Subcutaneous abdominal adipose tissue (tissue), 5 donors: ENCODE measurements around the gene ZSCAN10.
"Not testable (repeated sequence)": the region's sequence is repeated elsewhere in the genome, so short reads cannot be mapped to it uniquely, and the experiment has no call there.

Source experiments
- H3K27ac ChIP-seq: one replicate; pipeline ENCODE4 v1.7.0; 2013; ENCODE audit warnings: low read depth, mild to moderate bottlenecking, inconsistent platforms, low read length, moderate library complexity
- H3K27me3 ChIP-seq, 5 donors: one replicate each; pipeline ENCODE4 v1.7.0; 2013; ENCODE audit warnings: low read length in 5 of 5, inconsistent platforms in 1 of 5; ENCODE audit not compliant: control insufficient read depth in 5 of 5, insufficient read depth in 4 of 5
- H3K36me3 ChIP-seq, 5 donors: one replicate each; pipeline ENCODE4 v1.7.0; 2013; ENCODE audit warnings: low read length in 5 of 5; ENCODE audit not compliant: control insufficient read depth in 5 of 5, insufficient read depth in 5 of 5
- H3K4me1 ChIP-seq, 5 donors: one replicate each; pipeline ENCODE4 v1.7.0; 2013; ENCODE audit warnings: low read length in 5 of 5, mild to moderate bottlenecking in 3 of 5, moderate library complexity in 1 of 5; ENCODE audit not compliant: control insufficient read depth in 5 of 5, insufficient read depth in 5 of 5
- H3K4me3 ChIP-seq, 5 donors: one replicate each; pipeline ENCODE4 v1.7.0; 2013; ENCODE audit warnings: low read length in 5 of 5, low read depth in 1 of 5
- H3K9ac ChIP-seq, 5 donors: one replicate each; pipeline ENCODE4 v1.7.0; 2013; ENCODE audit warnings: low read length in 5 of 5, mild to moderate bottlenecking in 4 of 5, moderate library complexity in 3 of 5
- H3K9me3 ChIP-seq, 5 donors: one replicate each; pipeline ENCODE4 v1.7.0; 2013; ENCODE audit warnings: low read length in 5 of 5; ENCODE audit not compliant: control insufficient read depth in 5 of 5
- donor health status: healthy.
- donor health status: healthy.
- donor health status: healthy.
- donor health status: healthy.
- donor health status: healthy.

ZSCAN10 gene

DNA sequence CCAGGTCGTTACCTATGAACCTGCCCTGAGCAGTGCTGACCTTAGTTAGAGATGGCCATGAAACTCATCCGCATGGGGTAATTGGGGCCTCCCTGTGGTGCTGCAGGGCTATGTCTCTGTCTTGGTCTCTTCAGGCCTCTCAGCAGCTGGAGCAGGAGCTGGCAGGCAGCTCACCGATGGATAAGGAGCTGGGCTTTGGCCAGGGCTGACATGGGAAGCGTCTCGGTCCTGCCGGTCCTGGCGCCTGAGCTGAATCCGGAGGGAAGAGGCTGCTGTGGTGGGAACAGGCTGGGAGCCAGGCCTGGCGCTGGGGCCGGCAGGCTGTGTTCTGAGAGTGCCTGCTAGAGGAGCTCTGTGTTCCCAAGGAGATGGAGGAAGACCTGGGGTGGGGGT, 23.6 kb downstream of the ZSCAN10 start:
- H3K9ac ChIP-seq, result no peak overlapping the region
- peaks cover 0 to 19% (median 0%) of the 10 kb centered on the region in 5 donors for H3K4me1 ChIP-seq
- peaks cover 0 to 12% (median 0%) of the 10 kb centered on the region in 5 donors for H3K36me3 ChIP-seq
- no peak overlapping the region for H3K4me3 ChIP-seq
- no peaks in the 10 kb centered on the region for H3K9me3 ChIP-seq
- H3K27me3 ChIP-seq, result peaks cover 0 to 7% (median 6%) of the 10 kb centered on the region in 5 donors
- H3K27ac ChIP-seq, result no peak overlapping the region

DNA sequence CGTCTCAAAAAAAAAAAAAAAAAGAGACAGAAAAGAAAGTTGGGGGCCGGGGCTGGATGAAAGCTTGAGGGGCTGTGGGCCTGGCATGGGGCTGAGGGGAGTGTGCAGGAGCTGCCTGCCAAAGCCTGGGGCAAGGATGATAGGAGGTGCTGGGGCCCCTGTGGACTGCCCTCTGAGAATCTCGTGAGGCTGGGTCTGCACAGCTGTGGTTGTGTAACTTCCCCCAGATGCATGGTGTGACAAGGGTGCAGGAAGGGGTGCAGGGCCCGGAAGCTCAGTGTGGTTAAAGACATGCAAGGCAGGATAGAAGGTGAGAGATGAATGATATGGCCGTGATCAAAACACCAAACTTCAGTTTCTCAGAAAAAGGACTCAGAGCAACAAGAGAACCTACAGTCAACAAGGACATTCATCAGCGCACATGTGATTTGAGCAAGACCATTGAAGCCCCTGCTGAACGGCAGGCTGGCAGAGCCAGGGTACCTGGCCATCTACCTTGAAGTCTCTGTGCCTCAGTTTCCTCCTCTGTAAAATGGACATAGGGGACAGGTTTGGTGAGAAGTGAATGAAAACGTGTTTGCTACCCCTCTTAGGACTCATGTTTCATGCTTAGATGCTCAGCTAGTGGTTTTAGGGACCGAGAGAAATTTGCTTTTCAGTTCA, 24.1 kb downstream of the ZSCAN10 start:
- H3K9ac ChIP-seq, result no peak overlapping the region
- H3K4me1 ChIP-seq, result peaks cover 0 to 19% (median 0%) of the 10 kb centered on the region in 5 donors
- H3K27ac ChIP-seq, result no peak overlapping the region
- no peak overlapping the region for H3K4me3 ChIP-seq
- H3K36me3 ChIP-seq, result peaks cover 0 to 12% (median 0%) of the 10 kb centered on the region in 5 donors
- H3K27me3 ChIP-seq, result peaks cover 0 to 7% (median 6%) of the 10 kb centered on the region in 5 donors
- H3K9me3 ChIP-seq, result no peaks in the 10 kb centered on the region

DNA sequence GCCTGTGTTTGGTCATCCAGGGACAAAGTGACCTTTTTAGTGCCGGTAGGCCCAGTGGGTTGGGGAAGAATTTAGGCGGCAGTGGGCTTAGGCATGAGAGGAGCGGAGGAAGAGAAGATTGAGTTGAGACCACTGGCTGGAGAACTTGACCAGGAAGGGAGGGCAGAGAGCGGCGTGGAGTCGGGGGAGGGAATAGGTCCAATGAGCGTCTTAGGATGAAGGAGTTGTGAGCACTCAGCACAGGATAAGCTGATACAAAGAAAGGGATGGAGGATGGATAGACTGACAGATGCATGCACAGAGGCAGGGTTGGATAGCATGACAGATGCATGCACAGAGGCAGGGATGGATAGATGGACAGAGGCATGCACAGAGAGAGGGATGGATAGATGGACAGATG, 25.6 kb downstream of the ZSCAN10 start:
- Histone ChIP-seq H3K9me3 (no peaks in the 10 kb centered on the region), H3K4me1 (peaks cover 0 to 19% (median 0%) of the 10 kb centered on the region in 5 donors), H3K4me3 (no peak overlapping the region), H3K27me3 (peaks cover 0 to 7% (median 6%) of the 10 kb centered on the region in 5 donors), H3K36me3 (peaks cover 0 to 18% (median 2%) of the 10 kb centered on the region in 5 donors), H3K9ac (no peak overlapping the region), H3K27ac (no peak overlapping the region)

DNA sequence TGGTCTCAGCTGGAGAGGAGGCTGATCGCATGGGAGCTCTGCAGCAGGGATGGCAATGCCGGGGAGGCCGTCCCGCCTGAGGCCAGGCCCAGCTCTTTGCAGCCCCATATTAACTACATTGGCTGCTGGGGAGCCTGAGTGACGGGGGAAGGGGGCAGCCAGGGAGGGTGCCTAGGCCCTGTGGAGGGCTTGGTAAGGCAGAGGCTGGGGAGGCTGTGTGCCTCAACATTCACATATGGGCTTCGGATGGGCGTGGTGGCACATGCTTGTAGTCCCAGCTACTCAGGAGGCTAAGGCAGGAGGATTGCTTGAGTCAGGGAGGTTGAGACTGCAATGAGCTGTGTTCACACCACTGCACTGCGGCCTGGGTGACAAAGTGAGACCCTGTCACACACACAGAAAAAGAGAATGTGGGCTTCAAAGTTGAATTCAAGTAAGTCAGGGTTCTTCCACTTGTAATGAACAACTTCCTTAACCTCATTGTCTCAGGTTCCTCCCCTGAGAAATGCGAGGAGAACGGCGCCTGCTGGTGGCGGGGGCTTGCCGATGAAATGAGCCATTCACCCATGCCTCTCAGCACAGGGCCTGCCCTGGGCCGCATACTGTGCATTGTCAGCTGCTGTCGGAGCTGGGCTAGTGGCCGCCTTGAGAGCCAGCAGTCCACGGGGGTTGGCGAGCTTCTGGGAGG, 26.4 kb downstream of the ZSCAN10 start:
- H3K9me3 ChIP-seq, H3K9ac ChIP-seq, H3K4me3 ChIP-seq, H3K27ac ChIP-seq, H3K27me3 ChIP-seq: not testable (repeated sequence)
- Histone ChIP-seq H3K36me3 (peaks cover 0 to 24% (median 5%) of the 10 kb centered on the region in 5 donors), H3K4me1 (peaks cover 0 to 26% (median 0%) of the 10 kb centered on the region in 5 donors)

DNA sequence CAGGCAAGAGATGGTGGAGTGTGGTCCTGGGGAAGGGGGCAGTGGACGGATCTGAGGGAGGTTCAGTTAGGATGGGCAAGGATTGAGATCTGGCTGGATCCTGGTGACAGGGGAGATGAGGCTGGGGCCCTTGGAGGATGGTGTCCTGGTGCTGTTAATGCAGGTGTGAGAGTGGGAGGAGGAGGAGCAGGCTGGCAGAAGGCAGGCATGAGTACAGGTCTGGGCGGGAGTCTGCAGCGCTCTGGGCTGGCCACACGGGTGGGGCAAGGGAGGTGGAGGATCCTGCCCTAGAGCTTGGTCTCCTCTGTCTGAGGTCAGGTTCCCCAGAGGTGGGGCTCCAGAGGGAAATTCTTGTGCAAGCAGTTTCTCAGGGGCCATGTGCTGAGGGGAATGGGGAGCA, 26.9 kb downstream of the ZSCAN10 start:
- H3K9ac ChIP-seq, H3K27me3 ChIP-seq, H3K4me3 ChIP-seq, H3K27ac ChIP-seq, H3K9me3 ChIP-seq: not testable (repeated sequence)
- H3K36me3 ChIP-seq, result peaks cover 0 to 24% (median 5%) of the 10 kb centered on the region in 5 donors
- peaks cover 0 to 32% (median 0%) of the 10 kb centered on the region in 5 donors for H3K4me1 ChIP-seq

DNA sequence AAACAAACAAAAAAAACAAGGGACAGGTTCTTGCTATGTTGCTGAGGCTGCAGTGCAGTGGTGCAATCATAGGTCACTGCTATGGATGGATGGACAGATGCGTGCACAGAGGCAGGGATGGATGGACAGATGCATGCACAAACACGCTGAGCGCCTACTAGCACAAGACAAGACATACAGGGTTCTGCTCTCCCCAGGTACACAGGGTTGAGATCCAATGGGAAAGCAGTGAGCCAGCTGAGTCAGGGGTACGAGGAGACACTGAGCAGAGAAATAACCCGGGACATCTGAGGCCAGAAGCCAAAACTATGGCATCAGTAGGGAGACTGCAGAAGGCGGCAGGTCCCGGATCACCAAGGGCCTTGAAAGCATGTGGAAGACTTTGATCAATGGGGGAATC, 27.4 kb downstream of the ZSCAN10 start:
- H3K4me3 ChIP-seq, result no peak overlapping the region
- no peaks in the 10 kb centered on the region for H3K9me3 ChIP-seq
- H3K9ac ChIP-seq, result no peak overlapping the region
- H3K4me1 ChIP-seq, result peaks cover 0 to 36% (median 0%) of the 10 kb centered on the region in 5 donors
- H3K27ac ChIP-seq, result no peak overlapping the region
- H3K36me3 ChIP-seq, result peaks cover 0 to 21% (median 5%) of the 10 kb centered on the region in 5 donors
- H3K27me3 ChIP-seq, result peaks cover 0 to 7% (median 6%) of the 10 kb centered on the region in 5 donors

DNA sequence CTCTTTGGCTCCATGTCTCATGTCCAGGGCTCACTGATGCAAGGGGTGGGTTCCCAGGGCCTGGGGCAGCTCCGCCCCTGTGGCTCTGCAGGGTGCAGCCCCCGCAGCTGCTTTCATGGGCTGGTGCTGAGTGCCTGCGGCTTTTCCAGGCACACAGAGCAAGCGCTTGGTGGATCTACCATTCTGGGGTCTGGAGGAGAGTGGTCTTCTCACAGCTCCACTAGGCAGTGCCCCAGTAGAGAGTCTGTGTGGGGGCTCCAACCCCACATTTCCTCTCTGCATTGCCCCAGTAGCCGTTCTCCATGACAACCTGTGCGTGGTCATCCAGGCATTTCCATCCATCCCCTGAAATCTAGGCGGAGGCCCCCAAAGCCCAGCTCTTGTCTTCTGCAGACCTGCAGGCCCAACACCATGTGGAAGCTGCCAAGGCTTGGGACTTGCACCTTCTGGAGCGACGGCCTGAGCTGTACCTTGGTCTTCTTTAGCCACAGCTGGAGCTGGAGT, 28.4 kb downstream of the ZSCAN10 start:
- Histone ChIP-seq H3K4me1 (peaks cover 0 to 45% (median 0%) of the 10 kb centered on the region in 5 donors), H3K27ac (no peak overlapping the region), H3K9me3 (no peaks in the 10 kb centered on the region), H3K9ac (no peak overlapping the region), H3K4me3 (no peak overlapping the region), H3K27me3 (peaks cover 0 to 7% (median 6%) of the 10 kb centered on the region in 5 donors), H3K36me3 (peaks cover 0 to 18% (median 5%) of the 10 kb centered on the region in 5 donors)

DNA sequence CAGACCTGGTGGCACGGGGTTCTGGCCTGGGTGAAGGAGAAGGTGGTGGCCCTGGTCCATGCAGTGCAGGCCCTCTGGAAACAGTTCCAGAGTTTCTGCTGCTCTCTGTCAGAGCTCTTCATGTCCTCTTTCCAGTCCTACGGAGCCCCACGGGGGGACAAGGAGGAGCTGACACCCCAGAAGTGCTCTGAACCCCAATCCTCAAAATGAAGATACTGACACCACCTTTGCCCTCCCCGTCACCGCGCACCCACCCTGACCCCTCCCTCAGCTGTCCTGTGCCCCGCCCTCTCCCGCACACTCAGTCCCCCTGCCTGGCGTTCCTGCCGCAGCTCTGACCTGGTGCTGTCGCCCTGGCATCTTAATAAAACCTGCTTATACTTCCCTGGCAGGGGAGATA, 29.9 kb downstream of the ZSCAN10 start:
- H3K4me1 ChIP-seq, result peaks cover 0 to 52% (median 10%) of the 10 kb centered on the region in 5 donors
- not testable (repeated sequence) for H3K4me3 ChIP-seq, H3K9me3 ChIP-seq, H3K27me3 ChIP-seq, H3K27ac ChIP-seq, H3K9ac ChIP-seq
- peaks cover 0 to 18% (median 5%) of the 10 kb centered on the region in 5 donors for H3K36me3 ChIP-seq

DNA sequence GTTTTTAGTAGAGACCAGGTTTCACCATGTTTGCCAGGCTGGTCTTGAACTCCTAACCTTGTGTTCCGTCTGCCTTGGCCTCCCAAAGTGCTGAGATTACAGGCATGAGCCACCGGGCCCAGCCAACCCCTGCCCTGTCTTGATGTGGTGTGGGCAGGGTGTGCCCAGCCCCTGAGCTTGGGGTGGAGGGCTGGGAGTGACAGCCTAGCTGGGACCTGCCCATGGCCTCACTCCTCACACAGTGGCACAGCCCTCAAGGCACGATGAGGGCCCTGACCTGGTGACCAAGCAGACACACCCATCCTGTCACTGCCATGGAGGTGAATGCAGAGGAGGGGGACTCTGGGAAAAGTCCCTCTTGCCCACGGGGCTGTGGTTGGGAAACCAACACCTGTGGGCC, 30.6 kb downstream of the ZSCAN10 start:
- no peaks in the 10 kb centered on the region for H3K9me3 ChIP-seq
- peaks cover 0 to 18% (median 5%) of the 10 kb centered on the region in 5 donors for H3K36me3 ChIP-seq
- H3K4me1 ChIP-seq, result peaks cover 0 to 47% (median 10%) of the 10 kb centered on the region in 5 donors
- no peak overlapping the region for H3K27ac ChIP-seq
- no peak overlapping the region for H3K9ac ChIP-seq
- H3K4me3 ChIP-seq, result no peak overlapping the region
- H3K27me3 ChIP-seq, result peaks cover 0 to under 1% (median 0%) of the 10 kb centered on the region in 5 donors

DNA sequence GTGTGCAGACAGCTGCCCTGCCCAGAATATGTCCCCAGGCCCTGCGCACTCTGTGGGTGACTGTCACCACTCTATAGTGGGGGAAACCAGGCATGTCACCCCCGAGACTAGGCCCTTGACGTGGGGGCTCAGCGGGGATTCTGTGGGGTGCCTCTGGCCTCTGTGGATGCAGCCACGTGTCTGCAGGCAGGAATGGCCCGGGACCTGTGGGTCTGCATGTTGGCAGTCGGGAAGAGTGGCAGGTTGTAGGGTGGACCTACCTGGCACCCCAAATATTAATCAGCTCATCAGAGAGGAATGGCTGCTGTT, 32.7 kb downstream of the ZSCAN10 start:
- Histone ChIP-seq H3K4me3 (peak overlapping the region; percentile 31 to 73 (median 71)), H3K9ac (peak overlapping the region; percentile 4 to 89 (median 78))

More for the DNA sequence above, 32.7 kb downstream of the ZSCAN10 start:
- Histone ChIP-seq H3K4me1 (peaks cover 0 to 40% (median 10%) of the 10 kb centered on the region in 5 donors), H3K9me3 (no peaks in the 10 kb centered on the region), H3K36me3 (peaks cover 0 to 18% (median 5%) of the 10 kb centered on the region in 5 donors), H3K27ac (peak overlapping the region; percentile 84), H3K27me3 (no peaks in the 10 kb centered on the region)
